ENCODE measurements around the gene U2AF1L4. TPM values are rescaled to one million over a fixed set of nuclear protein-coding genes. Genes with fewer than 3 reads are reported as not detected.

U2AF1L4 gene
- total RNA-seq, 1 experiment from 2014 or later, result 6.3 TPM

DNA sequence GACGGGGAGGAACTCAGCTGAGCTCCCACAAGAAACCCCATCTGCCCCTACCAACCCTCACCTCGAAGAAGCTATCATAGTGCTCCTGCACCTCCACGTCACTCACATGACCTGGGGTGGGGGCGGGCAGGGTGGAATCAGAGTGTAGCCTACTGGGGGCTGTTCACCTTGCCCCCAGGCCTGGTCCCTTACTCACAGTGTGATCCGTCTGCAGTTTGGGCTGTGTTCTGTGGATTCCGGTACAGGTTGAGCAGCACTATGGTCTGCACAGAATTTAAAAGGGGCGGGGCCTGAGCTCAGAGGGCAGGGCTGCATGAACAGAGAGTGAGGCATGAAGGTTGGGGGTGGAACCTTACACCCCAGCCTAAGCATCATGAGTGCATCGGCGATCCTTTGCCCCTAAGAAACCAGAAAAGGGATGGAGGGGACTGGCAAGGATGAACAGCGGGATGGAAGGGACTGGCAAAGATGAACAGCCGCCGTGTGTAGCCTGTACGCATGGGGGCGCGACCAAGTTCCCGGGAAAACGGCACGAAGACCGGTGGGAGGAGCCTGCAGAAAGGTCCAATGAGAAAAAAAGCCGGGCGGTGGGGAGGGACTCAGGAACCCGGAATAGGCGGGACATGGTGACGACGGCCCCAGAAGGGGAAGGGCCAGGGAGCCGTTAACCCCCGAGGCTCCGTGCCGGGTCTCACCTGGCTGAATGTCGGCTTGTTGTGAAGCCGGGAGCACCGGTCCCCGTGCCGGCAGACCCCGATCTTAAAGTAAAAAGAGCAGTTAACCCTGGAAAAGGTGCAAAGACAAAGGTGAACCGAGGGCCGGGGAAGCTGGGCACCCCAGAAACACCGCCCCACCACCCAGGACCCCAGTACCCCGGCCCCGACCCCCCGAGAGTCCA is 539 bp downstream of the U2AF1L4 start:
- in situ Hi-C loops (cut with HindIII; ENCODE audit: low sequenced_read_pairs), result no loop called here
- DNase-seq (ENCODE audit: low spot score), result peak; percentile 98

DNA sequence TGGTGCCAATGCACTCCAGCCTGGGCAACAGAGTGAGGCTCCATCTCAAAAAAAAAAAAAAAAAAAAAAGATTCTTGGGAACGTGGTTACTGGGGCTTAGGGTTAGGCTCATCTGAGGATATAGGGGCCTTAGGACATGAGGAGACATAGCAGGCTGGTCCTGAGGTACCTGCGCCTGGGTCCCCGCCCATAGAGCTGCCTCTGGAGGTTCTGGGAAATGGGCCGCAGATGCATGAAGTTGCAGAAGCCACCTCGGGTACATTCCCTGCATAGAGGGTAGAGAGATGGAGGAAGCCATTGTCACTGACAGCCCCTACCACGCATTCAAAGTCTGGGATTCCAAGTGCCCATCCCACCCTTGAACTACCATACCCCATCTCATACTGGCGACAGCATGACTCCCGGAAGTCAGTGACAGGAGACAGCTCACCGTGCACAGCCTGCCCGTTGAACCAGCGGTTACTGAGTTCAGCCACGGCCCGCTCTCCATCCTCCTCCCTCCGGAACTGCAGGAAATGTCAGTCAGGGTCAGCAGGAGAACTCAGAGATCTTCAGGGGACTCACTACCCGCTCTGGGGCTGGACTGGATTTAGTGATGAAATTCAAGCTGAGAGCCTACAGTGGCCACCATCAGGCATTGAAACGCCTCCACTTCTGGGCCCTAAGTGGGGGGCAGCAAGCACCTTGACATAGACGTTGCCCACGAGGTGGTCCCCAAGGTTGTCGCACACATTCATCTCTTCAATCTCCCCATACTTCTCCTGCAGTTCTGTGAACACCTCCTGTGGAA is 1.4 kb downstream of the U2AF1L4 start:
- in situ Hi-C loops (cut with HindIII; ENCODE audit: low sequenced_read_pairs), result no loop called here
- no peak for DNase-seq (ENCODE audit: low spot score)

DNA sequence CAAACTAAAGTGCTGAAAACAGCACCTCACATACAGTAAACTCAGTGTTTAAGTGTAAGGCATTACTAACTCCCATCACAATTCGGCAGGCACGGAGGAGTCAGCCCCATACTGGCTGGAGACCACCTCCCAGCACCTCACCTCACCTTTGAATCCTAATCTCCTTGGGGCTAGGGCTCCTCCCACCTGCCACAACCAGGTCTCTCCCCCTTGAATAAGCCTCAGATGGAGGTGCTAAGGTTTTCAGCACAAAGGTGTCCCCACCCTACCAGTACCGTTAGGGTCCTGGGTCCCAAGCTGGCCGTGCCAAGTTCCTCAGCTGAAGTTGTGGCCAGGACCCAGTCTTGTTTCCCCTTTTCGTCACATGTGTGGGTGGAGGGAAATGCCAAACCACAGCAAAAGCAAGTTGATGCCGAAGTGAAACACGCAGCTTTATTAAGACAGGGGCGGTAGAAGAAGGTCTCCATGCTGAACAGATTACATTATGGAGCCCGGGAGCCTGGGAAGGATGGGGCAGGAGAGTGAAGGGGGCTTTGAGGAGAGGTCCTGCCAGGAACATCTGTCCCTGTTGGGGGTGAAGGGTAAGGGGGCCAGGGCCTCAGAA is 3.0 kb downstream of the U2AF1L4 start, which contains the start of gene IGFLR1:
TSS of gene IGFLR1 (minus strand) at position 332 of the 604 bp plus-strand sequence. CDS start 1,272 bp downstream, outside the sequence.
- in situ Hi-C loops (cut with HindIII; ENCODE audit: low sequenced_read_pairs), result no loop called here
- DNase-seq (ENCODE audit: low spot score), result no peak

- DNase-seq (ENCODE audit: low spot score), result no peak
- in situ Hi-C loops (cut with HindIII; ENCODE audit: low sequenced_read_pairs), result no loop called here
Measured at GRCh38 chr19:35741203-35741515, 4.1 kb downstream of the U2AF1L4 start.

GRCh38 chr19:35740423-35741202 is 4.6 kb downstream of the U2AF1L4 start:
- peak; percentile 98 for DNase-seq (ENCODE audit: low spot score)
- in situ Hi-C loops (cut with HindIII; ENCODE audit: low sequenced_read_pairs), result no loop called here

GRCh38 chr19:35740108-35740422 is 5.2 kb downstream of the U2AF1L4 start:
- DNase-seq (ENCODE audit: low spot score), result no peak
- in situ Hi-C loops (cut with HindIII; ENCODE audit: low sequenced_read_pairs), result no loop called here

DNA sequence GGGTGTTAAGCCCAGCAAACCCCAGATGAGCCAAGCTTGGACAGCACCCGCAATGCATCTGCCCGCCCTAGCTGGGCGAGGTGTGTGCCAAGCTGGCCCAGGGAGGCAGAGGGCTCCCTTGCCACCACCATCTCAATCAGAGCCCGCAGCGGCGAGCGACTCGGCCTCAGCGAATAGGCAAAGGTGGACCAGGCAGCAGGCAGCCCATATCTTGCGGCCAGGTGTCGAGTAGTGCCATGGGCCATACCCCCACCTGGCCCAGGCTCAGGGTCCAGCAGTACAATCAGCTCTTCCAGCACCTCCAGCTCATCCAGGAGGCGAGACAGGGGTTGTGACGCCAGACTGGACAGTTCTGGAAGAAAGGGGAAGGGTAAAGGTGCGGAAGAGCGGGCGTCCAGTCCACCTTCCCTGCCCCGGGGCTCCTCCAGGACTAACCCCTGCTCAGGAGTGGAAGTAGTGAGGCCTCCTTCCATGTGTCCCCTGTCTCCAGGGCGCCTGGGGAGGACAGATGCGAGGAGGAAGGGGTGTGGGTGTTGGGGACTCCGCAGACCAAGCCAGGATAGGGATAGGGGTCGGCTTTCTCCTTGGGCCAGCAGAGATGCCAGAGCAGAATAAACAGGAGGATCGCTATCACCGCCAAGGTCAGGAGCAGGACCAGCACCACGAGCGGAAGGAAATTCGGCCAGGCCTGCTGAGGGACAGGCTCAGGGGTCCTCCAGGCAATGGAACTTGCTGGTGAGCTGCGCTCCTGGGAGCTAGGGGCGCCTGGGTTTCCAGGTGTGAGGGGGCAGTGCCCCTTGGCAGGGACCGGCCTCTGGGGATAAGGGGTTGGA is 5.7 kb downstream of the U2AF1L4 start:
- no peak for DNase-seq (ENCODE audit: low spot score)
- in situ Hi-C loops (cut with HindIII; ENCODE audit: low sequenced_read_pairs), result no loop called here

- DNase-seq (ENCODE audit: low spot score), result no peak
- in situ Hi-C loops (cut with HindIII; ENCODE audit: low sequenced_read_pairs), result no loop called here
Measured at GRCh38 chr19:35738887-35739229, 6.4 kb downstream of the U2AF1L4 start.

- no peak for DNase-seq (ENCODE audit: low spot score)
- in situ Hi-C loops (cut with HindIII; ENCODE audit: low sequenced_read_pairs), result no loop called here
Measured at GRCh38 chr19:35738021-35738886, 7.0 kb downstream of the U2AF1L4 start.

GRCh38 chr19:35736913-35737886 is 8.0 kb downstream of the U2AF1L4 start:
- in situ Hi-C loops (cut with HindIII; ENCODE audit: low sequenced_read_pairs), result no loop called here

GRCh38 chr19:35734889-35735288 is 10.3 kb downstream of the U2AF1L4 start:
- in situ Hi-C loops (cut with HindIII; ENCODE audit: low sequenced_read_pairs), result no loop called here
- DNase-seq (ENCODE audit: low spot score), result no peak

More at GRCh38 chr19:35736913-35737886, 8.0 kb downstream of the U2AF1L4 start:
- DNase-seq (ENCODE audit: low spot score), result no peak

- in situ Hi-C loops (cut with HindIII; ENCODE audit: low sequenced_read_pairs), result no loop called here
- no peak for DNase-seq (ENCODE audit: low spot score)
Measured at GRCh38 chr19:35734273-35734672, 10.9 kb downstream of the U2AF1L4 start.

DNA sequence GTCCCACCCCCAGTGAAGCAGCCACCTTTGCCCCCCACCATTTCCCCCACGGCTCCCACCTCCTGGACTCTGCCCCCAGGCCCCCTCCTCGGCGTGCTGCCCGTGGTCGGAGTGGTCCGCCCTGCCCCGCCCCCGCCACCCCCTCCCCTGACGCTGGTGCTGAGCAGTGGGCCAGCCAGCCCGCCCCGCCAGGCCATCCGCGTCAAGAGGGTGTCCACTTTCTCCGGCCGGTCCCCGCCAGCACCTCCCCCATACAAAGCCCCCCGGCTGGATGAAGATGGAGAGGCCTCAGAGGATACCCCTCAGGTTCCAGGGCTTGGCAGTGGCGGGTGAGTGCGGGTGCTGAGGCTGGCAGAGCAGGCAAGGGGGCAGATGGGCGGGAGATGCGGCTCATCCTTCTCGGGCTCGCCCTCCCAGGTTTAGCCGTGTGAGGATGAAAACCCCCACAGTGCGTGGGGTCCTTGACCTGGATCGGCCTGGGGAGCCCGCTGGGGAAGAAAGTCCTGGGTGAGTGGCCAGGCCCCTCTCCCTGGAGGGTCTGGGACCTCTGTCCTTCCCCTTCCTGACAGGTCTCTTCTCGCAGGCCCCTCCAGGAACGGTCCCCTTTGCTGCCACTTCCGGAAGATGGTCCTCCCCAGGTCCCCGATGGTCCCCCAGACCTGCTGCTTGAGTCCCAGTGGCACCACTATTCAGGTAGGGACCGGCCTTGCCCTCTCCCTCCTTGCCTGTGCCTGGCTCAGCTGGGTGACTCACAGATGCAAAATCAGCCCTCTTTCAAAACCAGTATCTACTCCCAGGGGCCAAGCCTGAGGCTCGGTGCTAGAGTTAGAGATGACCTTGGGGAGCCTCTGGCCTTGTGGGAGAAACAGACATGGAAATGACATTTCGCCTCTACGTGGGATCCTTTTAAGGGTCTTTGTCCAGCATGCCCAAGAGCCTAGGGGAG is 11.8 kb downstream of the U2AF1L4 start:
- no peak for DNase-seq (ENCODE audit: low spot score)
- in situ Hi-C loops (cut with HindIII; ENCODE audit: low sequenced_read_pairs), result no loop called here

DNA sequence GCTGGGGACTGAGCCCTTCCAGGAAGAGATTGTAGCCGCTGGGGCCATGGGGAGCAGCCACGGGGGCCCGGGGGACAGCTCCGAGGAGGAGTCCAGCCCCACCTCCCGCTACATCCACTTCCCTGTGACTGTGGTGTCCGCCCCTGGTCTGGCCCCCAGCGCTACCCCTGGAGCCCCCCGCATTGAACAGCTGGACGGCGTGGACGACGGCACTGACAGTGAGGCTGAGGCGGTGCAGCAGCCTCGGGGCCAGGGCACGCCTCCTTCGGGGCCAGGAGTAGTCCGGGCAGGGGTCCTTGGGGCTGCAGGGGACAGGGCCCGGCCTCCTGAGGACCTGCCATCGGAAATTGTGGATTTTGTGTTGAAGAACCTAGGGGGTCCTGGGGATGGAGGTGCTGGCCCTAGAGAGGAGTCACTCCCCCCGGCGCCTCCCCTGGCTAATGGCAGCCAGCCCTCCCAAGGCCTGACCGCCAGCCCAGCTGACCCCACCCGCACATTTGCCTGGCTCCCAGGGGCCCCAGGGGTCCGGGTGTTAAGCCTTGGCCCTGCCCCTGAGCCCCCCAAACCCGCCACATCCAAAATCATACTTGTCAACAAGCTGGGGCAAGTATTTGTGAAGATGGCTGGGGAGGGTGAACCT is 12.6 kb downstream of the U2AF1L4 start:
- in situ Hi-C loops (cut with HindIII; ENCODE audit: low sequenced_read_pairs), result no loop called here
- DNase-seq (ENCODE audit: low spot score), result no peak

GRCh38 chr19:35731779-35732405 is 13.3 kb downstream of the U2AF1L4 start:
- DNase-seq (ENCODE audit: low spot score), result no peak
- in situ Hi-C loops (cut with HindIII; ENCODE audit: low sequenced_read_pairs), result no loop called here
